BJ (cell line): ENCODE measurements around the gene UPF1. TPM values are rescaled to one million over a fixed set of nuclear protein-coding genes. Genes with fewer than 3 reads are reported as not detected.

Experiments
- CTCF ChIA-PET: fragments of 350-600 bp; formaldehyde crosslinking; extraction: SDS; loops from one replicate; lab custom pipeline; 2021; ENCODE audit warnings: antibody characterized with exemption, inconsistent platforms; lab: Yijun Ruan, JAX
- POLR2A ChIA-PET: fragments of 300-600 bp; sonication (Branson Sonifier 250); formaldehyde crosslinking; extraction: SDS; loops from one replicate; lab custom pipeline; 2021; ENCODE audit warnings: antibody characterized with exemption; lab: Charles Lee
- DNase-seq: peaks from one replicate; pipeline ENCODE4 v3.0.0-alpha.2; 2011; ENCODE audit warnings: low read depth
- H3K27me3 ChIP-seq: 2 replicates; pipeline ENCODE4 v1.6.0; 2011; ENCODE audit warnings: low read length; ENCODE audit not compliant: control insufficient read depth, insufficient read depth
- H3K36me3 ChIP-seq: 2 replicates; pipeline ENCODE4 v1.5.1; 2011; ENCODE audit warnings: low read length; ENCODE audit not compliant: control insufficient read depth, insufficient read depth
- H3K4me3 ChIP-seq: 2 replicates; pipeline ENCODE4 v1.5.1; 2011; ENCODE audit warnings: low read depth, mild to moderate bottlenecking, control low read depth, low read length
- CTCF ChIP-seq: IDR thresholded peaks from 2 replicates; pipeline ENCODE4 v1.5.1; 2011; ENCODE audit warnings: low read depth, mild to moderate bottlenecking, control low read depth, inconsistent platforms, low read length, moderate library complexity; ENCODE audit not compliant: insufficient read depth
- polyA plus RNA-seq: library from polyadenylated mRNA; depleted of rRNA; stranded (reverse); fragments of >200 nt; gene quantifications from 2 replicates; pipeline ENCODE4 v1.2.3, GENCODE V29; 2011

The UPF1 gene
- polyA plus RNA-seq, 1 experiment: 24.1 TPM

- H3K4me3 ChIP-seq: no peak overlapping the region
- ChIA-PET CTCF (interaction anchor here (1.7 kb wide), 1 partner anchor 11 kb away, joined by 7 read pairs; no protein-coding TSS in a partner anchor), POLR2A (no interaction called here)
- TF ChIP-seq CTCF: no peak
- DNase-seq: no peak
- H3K36me3 ChIP-seq: no peaks in the 10 kb centered on the region; the same call in 1 of the 2 replicates
- H3K27me3 ChIP-seq: no peaks in the 10 kb centered on the region
These were observed 46.5 kb downstream of the UPF1 start for GRCh38 chr19:18878058-18878797.

- Histone ChIP-seq H3K4me3 (no peak overlapping the region), H3K36me3 (no peaks in the 10 kb centered on the region; the same call in 1 of the 2 replicates), H3K27me3 (no peaks in the 10 kb centered on the region)
- CTCF ChIA-PET: no interaction called here
- no peak for DNase-seq
- TF ChIP-seq CTCF: no peak
- POLR2A ChIA-PET: no interaction called here
These were observed 47.3 kb downstream of the UPF1 start for GRCh38 chr19:18878858-18879578.

GRCh38 chr19:18879579-18880373 is 48.0 kb downstream of the UPF1 start:
- DNase-seq: no peak
- TF ChIP-seq CTCF: no peak
- CTCF ChIA-PET: interaction anchor here (0.5 to 2.8 kb wide), 3 partner anchors 33 to 499 kb away, joined by 4 to 8 read pairs (median 6); no protein-coding TSS in a partner anchor
- H3K4me3 ChIP-seq: no peak overlapping the region
- POLR2A ChIA-PET: interaction anchor here (0.6 kb wide), 1 partner anchor 1574 kb away, joined by 3 read pairs; no protein-coding TSS in a partner anchor
- H3K27me3 ChIP-seq: no peaks in the 10 kb centered on the region
- H3K36me3 ChIP-seq: no peaks in the 10 kb centered on the region; the same call in 1 of the 2 replicates

GRCh38 chr19:18881491-18881890 is 49.7 kb downstream of the UPF1 start:
- Histone ChIP-seq H3K36me3 (no peaks in the 10 kb centered on the region; the same call in 1 of the 2 replicates), H3K27me3 (no peaks in the 10 kb centered on the region), H3K4me3 (no peak overlapping the region)
- ChIA-PET POLR2A (no interaction called here), CTCF (interaction anchor here (2.4 to 2.8 kb wide), 2 partner anchors 11 to 105 kb away, joined by 8 read pairs; no protein-coding TSS in a partner anchor)
- TF ChIP-seq CTCF: no peak
- DNase-seq: no peak
